GM23338 (cell line): Measurements from ENCODE around the gene ADRA1B. TPM values are rescaled to one million over a fixed set of nuclear protein-coding genes. Genes with fewer than 3 reads are reported as not detected.

ENCODE experiments used
- ATAC-seq: fragments of 200-7000 bp; cut with Tn5 transposase; 3 replicates; pipeline ENCODE4 v1.9.1; 2020
- DNase-seq: peaks from one replicate; pipeline ENCODE4 v3.0.0-alpha.2; 2015; ENCODE audit warnings: low spot score
- H2AFZ ChIP-seq: fragments of 200-600 bp; sonication (generic); 2 replicates; pipeline ENCODE4 v1.8.0; 2016; ENCODE audit warnings: antibody characterized with exemption, mild to moderate bottlenecking, moderate library complexity
- H3F3A ChIP-seq: fragments of 200-600 bp; sonication (generic); replicated peaks from 2 replicates; pipeline ENCODE4 v1.8.0; 2017; ENCODE audit warnings: antibody characterized with exemption, mixed run types, low read depth
- H3K27ac ChIP-seq: fragments of 200-600 bp; sonication (generic); 2 replicates; pipeline ENCODE4 v1.6.1; 2016; ENCODE audit warnings: low read depth
- H3K27me3 ChIP-seq: fragments of 200-600 bp; sonication (generic); 2 replicates; pipeline ENCODE4 v1.8.0; 2016; ENCODE audit warnings: mild to moderate bottlenecking, mixed run types, moderate library complexity; ENCODE audit not compliant: insufficient read depth
- H3K36me3 ChIP-seq: fragments of 200-600 bp; sonication (generic); 2 replicates; pipeline ENCODE4 v1.8.0; 2016; ENCODE audit warnings: mild to moderate bottlenecking; ENCODE audit not compliant: insufficient read depth
- H3K4me1 ChIP-seq: fragments of 200-600 bp; sonication (generic); 2 replicates; pipeline ENCODE4 v1.8.0; 2016; ENCODE audit warnings: mild to moderate bottlenecking, moderate library complexity; ENCODE audit not compliant: insufficient read depth
- H3K4me2 ChIP-seq: fragments of 200-600 bp; sonication (generic); 2 replicates; pipeline ENCODE4 v1.7.1; 2017; ENCODE audit warnings: mixed run types
- H3K4me3 ChIP-seq: fragments of 200-600 bp; sonication (generic); 2 replicates; pipeline ENCODE4 v1.6.1; 2016; ENCODE audit warnings: mixed run types
- H3K79me2 ChIP-seq: fragments of 200-600 bp; sonication (generic); replicated peaks from 2 replicates; pipeline ENCODE4 v1.8.0; 2017; ENCODE audit warnings: mild to moderate bottlenecking; ENCODE audit not compliant: insufficient read depth
- H3K9me2 ChIP-seq: fragments of 200-600 bp; sonication (generic); 2 replicates; pipeline ENCODE4 v1.8.0; 2017; ENCODE audit not compliant: insufficient read depth
- H4K20me1 ChIP-seq: fragments of 200-600 bp; sonication (generic); replicated peaks from 2 replicates; pipeline ENCODE4 v1.8.0; 2017; ENCODE audit warnings: mild to moderate bottlenecking; ENCODE audit not compliant: insufficient read depth
- H3K27ac Mint-ChIP-seq: 2 replicates; pipeline ENCODE4 v1.8.0; 2020; ENCODE audit warnings: inconsistent platforms, mild to moderate bottlenecking, moderate library complexity, mixed read lengths
- H3K27me3 Mint-ChIP-seq: 3 replicates; pipeline ENCODE4 v1.8.0; 2022; ENCODE audit warnings: low read depth, mild to moderate bottlenecking, moderate library complexity, mixed read lengths, inconsistent platforms; ENCODE audit not compliant: insufficient read depth, poor library complexity
- H3K36me3 Mint-ChIP-seq: 3 replicates; pipeline ENCODE4 v1.8.0; 2021; ENCODE audit warnings: low read depth, mild to moderate bottlenecking, inconsistent platforms, moderate library complexity, mixed read lengths
- H3K4me1 Mint-ChIP-seq: 3 replicates; pipeline ENCODE4 v1.8.0; 2020; ENCODE audit warnings: mild to moderate bottlenecking, inconsistent platforms, mixed read lengths
- H3K4me3 Mint-ChIP-seq: 3 replicates; pipeline ENCODE4 v1.8.0; 2021; ENCODE audit warnings: moderate library complexity, mild to moderate bottlenecking, inconsistent platforms, mixed read lengths
- H3K9me3 Mint-ChIP-seq: 3 replicates; pipeline ENCODE4 v1.8.0; 2020; ENCODE audit warnings: moderate library complexity, mild to moderate bottlenecking, inconsistent platforms, mixed read lengths
- CREB1 ChIP-seq: fragments of 250-450 bp; sonication (Bioruptor Pico); IDR thresholded peaks from 2 replicates; pipeline ENCODE4 v1.5.0; 2020; ENCODE audit warnings: low read depth, mild to moderate bottlenecking, moderate library complexity
- EZH2 ChIP-seq: fragments of 200-600 bp; sonication (generic); IDR thresholded peaks from one replicate; pipeline ENCODE4 v1.8.0; 2017; ENCODE audit warnings: antibody characterized with exemption, mild to moderate bottlenecking, low read depth; ENCODE audit not compliant: unreplicated experiment
- EZH2phosphoT487 ChIP-seq: fragments of 200-600 bp; sonication (generic); IDR thresholded peaks from one replicate; pipeline ENCODE4 v1.8.1; 2018; ENCODE audit warnings: antibody characterized with exemption; ENCODE audit not compliant: unreplicated experiment
- JUNB ChIP-seq: IDR thresholded peaks from one replicate; pipeline ENCODE4 v1.6.1; 2016; ENCODE audit warnings: antibody characterized with exemption; ENCODE audit not compliant: unreplicated experiment
- NANOG ChIP-seq: IDR thresholded peaks from 2 replicates; pipeline ENCODE4 v1.6.1; 2016; ENCODE audit warnings: antibody characterized with exemption, borderline replicate concordance
- POLR2AphosphoS5 ChIP-seq: IDR thresholded peaks from 2 replicates; pipeline ENCODE4 v1.6.1; 2016; ENCODE audit warnings: antibody characterized with exemption, low read depth
- STAT1 ChIP-seq: IDR thresholded peaks from one replicate; pipeline ENCODE4 v1.6.1; 2016; ENCODE audit warnings: antibody characterized with exemption; ENCODE audit not compliant: unreplicated experiment
- ZNF114 ChIP-seq: fragments of 250-450 bp; sonication (Bioruptor Pico); IDR thresholded peaks from 2 replicates; pipeline ENCODE4 v1.5.0; 2020; ENCODE audit warnings: mild to moderate bottlenecking, moderate library complexity
- ZNF331 ChIP-seq: fragments of 250-450 bp; sonication (Bioruptor Pico); IDR thresholded peaks from 2 replicates; pipeline ENCODE4 v1.5.0; 2020; ENCODE audit warnings: low read depth, mild to moderate bottlenecking, moderate library complexity
- polyA plus RNA-seq: library from polyadenylated mRNA; unstranded; fragments of >200 nt; fragmentation: Nextera tagmentation; extraction: Ambion mirVana; gene quantifications from 2 replicates; pipeline ENCODE4 v1.2.1, GENCODE V29; 2016
- total RNA-seq: library from RNA; depleted of rRNA; stranded (reverse); fragments of >200 nt; shearing (Covaris generic); gene quantifications from 2 replicates; pipeline ENCODE4 v1.2.3, GENCODE V29; 2014
- TF ChIP-seq, protein P1 (sequence below): IDR thresholded peaks from one replicate; pipeline ENCODE4 v1.6.1; 2018; ENCODE audit warnings: antibody characterized with exemption; ENCODE audit not compliant: unreplicated experiment
- TF ChIP-seq, protein P2 (sequence below): fragments of 250-450 bp; sonication (Bioruptor Pico); IDR thresholded peaks from 2 replicates; pipeline ENCODE4 v1.5.0; 2020; ENCODE audit warnings: mild to moderate bottlenecking, moderate library complexity
- TF ChIP-seq, protein P3 (sequence below), 2 experiments: fragments of 200-600 bp in 1 of 2; sonication (generic) in 1 of 2; conservative IDR thresholded peaks; 2 replicates each; pipeline versions ENCODE4 v1.5.1 to v1.6.1; 2016 to 2017; ENCODE audit warnings: antibody characterized with exemption in 2 of 2, low read depth in 2 of 2, mild to moderate bottlenecking in 2 of 2, moderate library complexity in 1 of 2
- TF ChIP-seq, protein P4 (sequence below): IDR thresholded peaks from 2 replicates; pipeline ENCODE4 v1.6.1; 2016; ENCODE audit warnings: antibody characterized with exemption

ADRA1B gene
- total and polyA plus RNA-seq, 2 experiments from 2014 or later = not detected

DNA sequence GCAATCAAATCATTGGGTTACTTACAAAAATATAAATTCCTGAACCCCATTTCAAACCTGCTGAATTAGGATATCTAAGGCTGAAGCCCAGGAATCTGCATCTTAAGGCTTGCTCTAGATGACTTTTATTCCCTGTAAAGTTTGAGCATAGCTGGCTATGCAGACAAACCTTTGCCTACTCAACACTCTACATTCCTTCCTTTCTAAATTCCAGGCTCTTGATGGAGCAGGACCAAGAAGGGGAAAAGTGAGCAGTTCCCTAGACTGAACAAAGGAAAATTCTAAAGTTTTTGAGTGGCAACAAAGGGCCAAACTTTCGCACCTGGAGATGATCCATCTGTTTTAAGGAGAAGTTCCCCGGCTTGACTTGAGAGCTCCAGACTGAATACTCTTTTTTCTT, 9.8 kb upstream of the ADRA1B start:
- Histone ChIP-seq H3K27me3 (no peaks in the 10 kb centered on the region), H2AFZ (no peak overlapping the region), H4K20me1 (no peaks in the 10 kb centered on the region), H3K4me1 (peaks cover 8% of the 10 kb centered on the region), H3K27ac (no peak overlapping the region), H3F3A (no peaks in the 10 kb centered on the region), H3K4me3 (no peak overlapping the region), H3K4me2 (no peak overlapping the region), H3K9me2 (no peaks in the 10 kb centered on the region), H3K79me2 (no peaks in the 10 kb centered on the region), H3K36me3 (no peaks in the 10 kb centered on the region)
- Mint-ChIP-seq H3K36me3 (no peaks in the 10 kb centered on the region), H3K27me3 (no peaks in the 10 kb centered on the region), H3K27ac (no peak overlapping the region), H3K4me1 (peaks cover 22% of the 10 kb centered on the region), H3K4me3 (no peak overlapping the region), H3K9me3 (no peaks in the 10 kb centered on the region)
- TF ChIP-seq EZH2 = no peak
- TF ChIP-seq, protein P1, sequence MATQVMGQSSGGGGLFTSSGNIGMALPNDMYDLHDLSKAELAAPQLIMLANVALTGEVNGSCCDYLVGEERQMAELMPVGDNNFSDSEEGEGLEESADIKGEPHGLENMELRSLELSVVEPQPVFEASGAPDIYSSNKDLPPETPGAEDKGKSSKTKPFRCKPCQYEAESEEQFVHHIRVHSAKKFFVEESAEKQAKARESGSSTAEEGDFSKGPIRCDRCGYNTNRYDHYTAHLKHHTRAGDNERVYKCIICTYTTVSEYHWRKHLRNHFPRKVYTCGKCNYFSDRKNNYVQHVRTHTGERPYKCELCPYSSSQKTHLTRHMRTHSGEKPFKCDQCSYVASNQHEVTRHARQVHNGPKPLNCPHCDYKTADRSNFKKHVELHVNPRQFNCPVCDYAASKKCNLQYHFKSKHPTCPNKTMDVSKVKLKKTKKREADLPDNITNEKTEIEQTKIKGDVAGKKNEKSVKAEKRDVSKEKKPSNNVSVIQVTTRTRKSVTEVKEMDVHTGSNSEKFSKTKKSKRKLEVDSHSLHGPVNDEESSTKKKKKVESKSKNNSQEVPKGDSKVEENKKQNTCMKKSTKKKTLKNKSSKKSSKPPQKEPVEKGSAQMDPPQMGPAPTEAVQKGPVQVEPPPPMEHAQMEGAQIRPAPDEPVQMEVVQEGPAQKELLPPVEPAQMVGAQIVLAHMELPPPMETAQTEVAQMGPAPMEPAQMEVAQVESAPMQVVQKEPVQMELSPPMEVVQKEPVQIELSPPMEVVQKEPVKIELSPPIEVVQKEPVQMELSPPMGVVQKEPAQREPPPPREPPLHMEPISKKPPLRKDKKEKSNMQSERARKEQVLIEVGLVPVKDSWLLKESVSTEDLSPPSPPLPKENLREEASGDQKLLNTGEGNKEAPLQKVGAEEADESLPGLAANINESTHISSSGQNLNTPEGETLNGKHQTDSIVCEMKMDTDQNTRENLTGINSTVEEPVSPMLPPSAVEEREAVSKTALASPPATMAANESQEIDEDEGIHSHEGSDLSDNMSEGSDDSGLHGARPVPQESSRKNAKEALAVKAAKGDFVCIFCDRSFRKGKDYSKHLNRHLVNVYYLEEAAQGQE = no peak
- no peak for TF ChIP-seq NANOG
- no peak for TF ChIP-seq ZNF114 (CRISPR knock-in tag)
- no peak for TF ChIP-seq ZNF331
- TF ChIP-seq, protein P2, sequence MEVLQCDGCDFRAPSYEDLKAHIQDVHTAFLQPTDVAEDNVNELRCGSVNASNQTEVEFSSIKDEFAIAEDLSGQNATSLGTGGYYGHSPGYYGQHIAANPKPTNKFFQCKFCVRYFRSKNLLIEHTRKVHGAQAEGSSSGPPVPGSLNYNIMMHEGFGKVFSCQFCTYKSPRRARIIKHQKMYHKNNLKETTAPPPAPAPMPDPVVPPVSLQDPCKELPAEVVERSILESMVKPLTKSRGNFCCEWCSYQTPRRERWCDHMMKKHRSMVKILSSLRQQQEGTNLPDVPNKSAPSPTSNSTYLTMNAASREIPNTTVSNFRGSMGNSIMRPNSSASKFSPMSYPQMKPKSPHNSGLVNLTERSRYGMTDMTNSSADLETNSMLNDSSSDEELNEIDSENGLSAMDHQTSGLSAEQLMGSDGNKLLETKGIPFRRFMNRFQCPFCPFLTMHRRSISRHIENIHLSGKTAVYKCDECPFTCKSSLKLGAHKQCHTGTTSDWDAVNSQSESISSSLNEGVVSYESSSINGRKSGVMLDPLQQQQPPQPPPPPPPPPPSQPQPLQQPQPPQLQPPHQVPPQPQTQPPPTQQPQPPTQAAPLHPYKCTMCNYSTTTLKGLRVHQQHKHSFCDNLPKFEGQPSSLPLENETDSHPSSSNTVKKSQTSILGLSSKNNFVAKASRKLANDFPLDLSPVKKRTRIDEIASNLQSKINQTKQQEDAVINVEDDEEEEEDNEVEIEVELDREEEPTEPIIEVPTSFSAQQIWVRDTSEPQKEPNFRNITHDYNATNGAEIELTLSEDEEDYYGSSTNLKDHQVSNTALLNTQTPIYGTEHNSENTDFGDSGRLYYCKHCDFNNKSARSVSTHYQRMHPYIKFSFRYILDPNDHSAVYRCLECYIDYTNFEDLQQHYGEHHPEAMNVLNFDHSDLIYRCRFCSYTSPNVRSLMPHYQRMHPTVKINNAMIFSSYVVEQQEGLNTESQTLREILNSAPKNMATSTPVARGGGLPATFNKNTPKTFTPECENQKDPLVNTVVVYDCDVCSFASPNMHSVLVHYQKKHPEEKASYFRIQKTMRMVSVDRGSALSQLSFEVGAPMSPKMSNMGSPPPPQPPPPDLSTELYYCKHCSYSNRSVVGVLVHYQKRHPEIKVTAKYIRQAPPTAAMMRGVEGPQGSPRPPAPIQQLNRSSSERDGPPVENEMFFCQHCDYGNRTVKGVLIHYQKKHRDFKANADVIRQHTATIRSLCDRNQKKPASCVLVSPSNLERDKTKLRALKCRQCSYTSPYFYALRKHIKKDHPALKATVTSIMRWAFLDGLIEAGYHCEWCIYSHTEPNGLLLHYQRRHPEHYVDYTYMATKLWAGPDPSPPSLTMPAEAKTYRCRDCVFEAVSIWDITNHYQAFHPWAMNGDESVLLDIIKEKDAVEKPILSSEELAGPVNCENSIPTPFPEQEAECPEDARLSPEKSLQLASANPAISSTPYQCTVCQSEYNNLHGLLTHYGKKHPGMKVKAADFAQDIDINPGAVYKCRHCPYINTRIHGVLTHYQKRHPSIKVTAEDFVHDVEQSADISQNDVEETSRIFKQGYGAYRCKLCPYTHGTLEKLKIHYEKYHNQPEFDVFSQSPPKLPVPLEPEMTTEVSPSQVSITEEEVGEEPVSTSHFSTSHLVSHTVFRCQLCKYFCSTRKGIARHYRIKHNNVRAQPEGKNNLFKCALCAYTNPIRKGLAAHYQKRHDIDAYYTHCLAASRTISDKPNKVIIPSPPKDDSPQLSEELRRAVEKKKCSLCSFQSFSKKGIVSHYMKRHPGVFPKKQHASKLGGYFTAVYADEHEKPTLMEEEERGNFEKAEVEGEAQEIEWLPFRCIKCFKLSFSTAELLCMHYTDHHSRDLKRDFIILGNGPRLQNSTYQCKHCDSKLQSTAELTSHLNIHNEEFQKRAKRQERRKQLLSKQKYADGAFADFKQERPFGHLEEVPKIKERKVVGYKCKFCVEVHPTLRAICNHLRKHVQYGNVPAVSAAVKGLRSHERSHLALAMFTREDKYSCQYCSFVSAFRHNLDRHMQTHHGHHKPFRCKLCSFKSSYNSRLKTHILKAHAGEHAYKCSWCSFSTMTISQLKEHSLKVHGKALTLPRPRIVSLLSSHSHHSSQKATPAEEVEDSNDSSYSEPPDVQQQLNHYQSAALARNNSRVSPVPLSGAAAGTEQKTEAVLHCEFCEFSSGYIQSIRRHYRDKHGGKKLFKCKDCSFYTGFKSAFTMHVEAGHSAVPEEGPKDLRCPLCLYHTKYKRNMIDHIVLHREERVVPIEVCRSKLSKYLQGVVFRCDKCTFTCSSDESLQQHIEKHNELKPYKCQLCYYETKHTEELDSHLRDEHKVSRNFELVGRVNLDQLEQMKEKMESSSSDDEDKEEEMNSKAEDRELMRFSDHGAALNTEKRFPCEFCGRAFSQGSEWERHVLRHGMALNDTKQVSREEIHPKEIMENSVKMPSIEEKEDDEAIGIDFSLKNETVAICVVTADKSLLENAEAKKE (CRISPR knock-in tag) = no peak
- TF ChIP-seq, protein P3, sequence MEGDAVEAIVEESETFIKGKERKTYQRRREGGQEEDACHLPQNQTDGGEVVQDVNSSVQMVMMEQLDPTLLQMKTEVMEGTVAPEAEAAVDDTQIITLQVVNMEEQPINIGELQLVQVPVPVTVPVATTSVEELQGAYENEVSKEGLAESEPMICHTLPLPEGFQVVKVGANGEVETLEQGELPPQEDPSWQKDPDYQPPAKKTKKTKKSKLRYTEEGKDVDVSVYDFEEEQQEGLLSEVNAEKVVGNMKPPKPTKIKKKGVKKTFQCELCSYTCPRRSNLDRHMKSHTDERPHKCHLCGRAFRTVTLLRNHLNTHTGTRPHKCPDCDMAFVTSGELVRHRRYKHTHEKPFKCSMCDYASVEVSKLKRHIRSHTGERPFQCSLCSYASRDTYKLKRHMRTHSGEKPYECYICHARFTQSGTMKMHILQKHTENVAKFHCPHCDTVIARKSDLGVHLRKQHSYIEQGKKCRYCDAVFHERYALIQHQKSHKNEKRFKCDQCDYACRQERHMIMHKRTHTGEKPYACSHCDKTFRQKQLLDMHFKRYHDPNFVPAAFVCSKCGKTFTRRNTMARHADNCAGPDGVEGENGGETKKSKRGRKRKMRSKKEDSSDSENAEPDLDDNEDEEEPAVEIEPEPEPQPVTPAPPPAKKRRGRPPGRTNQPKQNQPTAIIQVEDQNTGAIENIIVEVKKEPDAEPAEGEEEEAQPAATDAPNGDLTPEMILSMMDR (conservative IDR thresholded peaks at IDR 0.05; ENCODE audit: low read depth in 2 of 2) = no peak
- TF ChIP-seq, protein P4, sequence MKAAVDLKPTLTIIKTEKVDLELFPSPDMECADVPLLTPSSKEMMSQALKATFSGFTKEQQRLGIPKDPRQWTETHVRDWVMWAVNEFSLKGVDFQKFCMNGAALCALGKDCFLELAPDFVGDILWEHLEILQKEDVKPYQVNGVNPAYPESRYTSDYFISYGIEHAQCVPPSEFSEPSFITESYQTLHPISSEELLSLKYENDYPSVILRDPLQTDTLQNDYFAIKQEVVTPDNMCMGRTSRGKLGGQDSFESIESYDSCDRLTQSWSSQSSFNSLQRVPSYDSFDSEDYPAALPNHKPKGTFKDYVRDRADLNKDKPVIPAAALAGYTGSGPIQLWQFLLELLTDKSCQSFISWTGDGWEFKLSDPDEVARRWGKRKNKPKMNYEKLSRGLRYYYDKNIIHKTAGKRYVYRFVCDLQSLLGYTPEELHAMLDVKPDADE = no peak
- no peak for TF ChIP-seq STAT1
- TF ChIP-seq JUNB = no peak
- TF ChIP-seq CREB1 (CRISPR knock-in tag) = no peak
- no peak for TF ChIP-seq POLR2AphosphoS5
- no peak for TF ChIP-seq EZH2phosphoT487
- DNase-seq = no peak
- ATAC-seq = no peak
